SK-MEL-5 (cell line): ENCODE results near the gene CYP2B6. TPM values are rescaled to one million over a fixed set of nuclear protein-coding genes. Genes with fewer than 3 reads are reported as not detected.
A peak's percentile ranks its signal among the peaks of the same experiment; 100 is the strongest.
"Not testable (repeated sequence)": the region's sequence is repeated elsewhere in the genome, so short reads cannot be mapped to it uniquely, and the experiment has no call there.

Experiments used
- DNase-seq: peaks from one replicate; pipeline ENCODE4 v3.0.0-alpha.2; 2016; ENCODE audit warnings: low read depth, low spot score
- in situ Hi-C: cut with HindIII; loops from 2 replicates; pipeline ENCODE4 v1.10.0; 2016; ENCODE audit warnings: low sequenced_read_pairs, high pct_unique_total_duplicates, low pct_unique_long_range_greater_than_20kb
- total RNA-seq: library from RNA; depleted of rRNA; stranded (reverse); fragments of >200 nt; shearing (Covaris generic); gene quantifications from 2 replicates; pipeline ENCODE4 v1.2.3, GENCODE V29; 2014

The CYP2B6 gene
- total RNA-seq, 1 experiment from 2014 or later = 0.13 TPM

- in situ Hi-C loops = no loop called here
- no peak for DNase-seq
Observed at GRCh38 chr19:41019346-41019745, 28.3 kb downstream of the CYP2B6 start.

DNA sequence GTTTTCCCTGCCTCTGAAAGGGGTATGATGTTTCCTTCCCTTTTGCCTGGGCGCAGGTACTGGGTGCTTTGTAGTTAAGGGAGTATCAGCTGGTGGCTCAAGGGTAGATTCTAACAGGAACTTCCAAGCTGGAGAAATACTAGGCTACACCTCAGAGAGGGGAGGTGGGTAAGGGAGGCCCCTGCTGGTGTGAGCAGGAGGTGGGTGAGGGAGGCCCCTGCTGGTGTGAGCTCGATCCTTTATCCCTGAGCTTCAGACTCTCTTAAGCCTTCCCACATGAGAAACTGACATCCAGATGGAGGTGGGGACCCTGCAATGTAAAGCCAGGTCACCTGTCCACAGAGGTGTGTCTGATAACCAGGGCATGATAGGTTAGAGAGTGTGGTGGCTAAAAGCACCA lies 32.1 kb downstream of the CYP2B6 start:
- DNase-seq = peak; percentile 8
- in situ Hi-C loops = no loop called here

GRCh38 chr19:41025411-41025810 lies 34.3 kb downstream of the CYP2B6 start:
- DNase-seq = no peak
- in situ Hi-C loops = no loop called here

DNA sequence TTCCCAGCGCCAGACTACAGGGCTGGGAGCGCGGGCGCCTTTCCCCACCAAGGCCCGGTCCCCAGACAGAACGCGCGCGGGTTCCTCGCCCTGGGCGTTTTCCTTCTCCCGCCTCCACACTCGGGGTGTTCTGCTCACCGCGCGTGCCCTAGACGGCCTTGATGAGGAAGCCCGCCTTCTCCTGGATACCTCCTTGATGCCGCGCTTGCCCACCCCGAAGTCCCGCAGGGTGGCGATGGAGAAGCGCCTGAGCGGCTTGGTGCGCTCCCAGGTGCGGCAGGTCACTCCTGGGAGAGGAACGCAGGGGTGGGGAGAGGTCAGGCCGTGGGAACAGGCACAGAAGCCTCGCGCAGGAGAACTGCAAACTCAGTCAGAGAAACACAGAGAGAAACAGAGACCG lies 34.8 kb downstream of the CYP2B6 start:
- DNase-seq = no peak
- in situ Hi-C loops = no loop called here

GRCh38 chr19:41027273-41027967 lies 36.3 kb downstream of the CYP2B6 start:
- in situ Hi-C loops = no loop called here
- no peak for DNase-seq

- in situ Hi-C loops = no loop called here
- DNase-seq = no peak
Observed at GRCh38 chr19:41029524-41030432, 38.7 kb downstream of the CYP2B6 start.

- no peak for DNase-seq
- in situ Hi-C loops = no loop called here
Observed at GRCh38 chr19:41030651-41031050, 39.6 kb downstream of the CYP2B6 start.

GRCh38 chr19:41031916-41032315 lies 40.8 kb downstream of the CYP2B6 start:
- DNase-seq = no peak
- in situ Hi-C loops = no loop called here

- DNase-seq, in situ Hi-C loops: not testable (repeated sequence)
Observed at GRCh38 chr19:41033324-41033723, 42.2 kb downstream of the CYP2B6 start.

DNA sequence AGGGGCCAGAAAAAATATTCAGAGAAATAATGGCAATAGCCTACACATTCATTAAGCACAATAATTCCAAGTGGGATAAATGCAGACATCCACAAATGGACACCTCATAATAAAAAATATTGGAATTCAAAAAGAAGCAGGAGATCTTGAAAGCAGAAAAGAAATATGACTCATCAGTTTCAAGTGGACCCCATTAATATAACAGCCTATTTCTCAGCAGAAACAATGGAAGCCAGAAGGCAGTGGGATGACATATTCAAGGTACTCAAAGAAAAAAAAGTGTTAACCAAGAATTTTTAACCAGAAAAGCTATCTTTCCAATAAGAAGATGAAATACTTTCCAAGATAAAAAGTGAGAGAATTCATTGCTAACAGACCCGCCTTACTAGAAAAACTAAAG lies 48.7 kb downstream of the CYP2B6 start:
- in situ Hi-C loops = no loop called here
- no peak for DNase-seq

GRCh38 chr19:41045095-41045494 lies 54.0 kb downstream of the CYP2B6 start:
- DNase-seq, in situ Hi-C loops: not testable (repeated sequence)

DNA sequence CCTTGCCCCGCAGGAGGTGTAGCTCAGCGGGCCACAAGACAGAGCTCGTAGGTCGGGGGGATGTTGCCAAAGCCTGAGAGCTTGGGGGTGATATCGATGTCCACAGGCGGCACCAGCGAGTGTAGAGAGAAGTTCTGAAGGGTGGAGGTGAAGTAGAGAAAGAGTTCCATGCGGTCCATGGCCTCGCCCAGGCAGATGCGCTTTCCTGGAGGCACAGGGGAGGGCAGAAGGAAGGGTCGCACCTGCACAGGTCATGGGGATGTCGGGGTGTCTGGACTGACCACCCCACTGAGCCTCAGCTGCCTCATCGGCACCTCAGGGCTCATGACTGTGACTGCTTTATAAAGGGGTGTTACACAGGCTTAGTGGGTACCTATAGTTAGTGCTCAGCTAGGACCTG lies 59.3 kb downstream of the CYP2B6 start:
- no peak for DNase-seq
- in situ Hi-C loops = no loop called here

- in situ Hi-C loops = not testable (repeated sequence)
Observed at GRCh38 chr19:41052162-41052561, 61.1 kb downstream of the CYP2B6 start.

DNA sequence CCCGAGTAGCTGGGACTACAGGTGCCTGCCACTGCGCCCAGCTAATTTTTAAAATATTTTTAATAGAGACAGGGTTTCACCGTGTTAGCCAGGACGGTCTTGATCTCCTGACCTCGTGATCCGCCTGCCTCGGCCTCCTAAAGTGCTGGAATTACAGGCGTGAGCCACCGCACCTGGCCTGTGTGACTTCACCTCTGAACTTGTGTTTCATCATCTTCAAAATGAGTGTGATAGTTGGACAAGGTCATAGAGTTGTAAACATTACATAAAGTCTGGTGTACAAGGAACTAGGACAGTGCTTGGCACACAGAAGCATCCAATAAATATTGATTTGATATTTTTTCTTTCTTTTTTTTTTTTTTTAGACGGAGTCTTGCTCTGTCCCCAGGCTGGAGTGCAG lies 62.2 kb downstream of the CYP2B6 start:
- DNase-seq, in situ Hi-C loops: not testable (repeated sequence)

More at GRCh38 chr19:41052162-41052561, 61.1 kb downstream of the CYP2B6 start:
- not testable (repeated sequence) for DNase-seq

GRCh38 chr19:41064974-41065569 lies 74.0 kb downstream of the CYP2B6 start:
- in situ Hi-C loops = no loop called here
- peak; percentile 67 for DNase-seq
